ENCODE measurements around the gene RPE65. TPM values are rescaled to one million over a fixed set of nuclear protein-coding genes. Genes with fewer than 3 reads are reported as not detected.
"Not testable (repeated sequence)": the region's sequence is repeated elsewhere in the genome, so short reads cannot be mapped to it uniquely, and the experiment has no call there.

RPE65 gene
- total and polyA plus RNA-seq, 2 donors (not counting 1 experiment from before 2014, with no cell fraction given), result not detected

- not testable (repeated sequence) for H3K27me3 ChIP-seq (ENCODE audit: control insufficient read depth, insufficient read depth, low read length); H3K4me3 ChIP-seq (replicated peaks in 1 of 4; ENCODE audit: control extremely low read depth in 1 of 4, insufficient read depth in 1 of 4, low read depth in 3 of 4, low read length in 4 of 4); H3K9me3 ChIP-seq (ENCODE audit: control insufficient read depth, insufficient read depth, low read depth, low read length); H2AFZ ChIP-seq (ENCODE audit: low read length); DNase-seq (ENCODE audit: low read depth in 2 of 2); H3K79me2 ChIP-seq (ENCODE audit: control insufficient read depth, insufficient read depth, low read length); H4K20me1 ChIP-seq (ENCODE audit: control insufficient read depth, extremely low read depth, insufficient read depth, low read length); H3K9ac ChIP-seq (ENCODE audit: insufficient read depth, low read length); H3K36me3 ChIP-seq (ENCODE audit: control insufficient read depth, insufficient read depth, low read length)
- Histone ChIP-seq H3K27ac (ENCODE audit: insufficient read depth, low read length) (peak overlapping the region; percentile 36), H3K4me1 (ENCODE audit: control insufficient read depth, extremely low read depth, insufficient read depth, low read length) (peaks cover 13% of the 10 kb centered on the region), H3K4me2 (ENCODE audit: extremely low read depth, insufficient read depth, low read length) (peak overlapping the region; percentile 37)
These were observed 63.8 kb downstream of the RPE65 start for GRCh38 chr1:68385798-68386524.

DNA sequence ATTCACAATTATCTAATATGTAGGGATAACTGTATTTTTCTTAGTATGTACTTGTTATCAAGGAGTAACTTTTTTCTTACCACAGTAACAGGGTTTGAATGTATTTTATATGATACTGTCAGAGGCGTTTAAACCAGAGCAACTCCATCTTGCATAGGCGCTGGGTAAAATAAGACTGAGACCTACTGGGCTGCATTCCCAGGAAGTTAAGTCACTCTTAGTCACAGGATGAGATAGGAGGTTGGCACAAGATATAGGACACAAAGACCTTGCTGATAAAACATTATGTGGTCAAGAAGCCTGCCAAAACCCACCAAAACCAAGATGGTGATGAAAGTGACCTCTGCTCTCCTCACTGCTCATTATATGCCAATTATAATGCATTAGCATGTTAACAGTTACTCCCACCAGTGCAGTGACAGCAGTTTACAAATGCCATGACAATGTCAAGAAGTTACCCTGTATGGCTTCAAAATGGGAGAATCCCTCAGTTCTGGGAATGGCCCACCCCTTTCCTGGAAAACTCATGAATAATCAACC lies 64.8 kb downstream of the RPE65 start:
- Histone ChIP-seq H3K27me3 (ENCODE audit: control insufficient read depth, insufficient read depth, low read length) (no peaks in the 10 kb centered on the region), H3K9me3 (ENCODE audit: control insufficient read depth, insufficient read depth, low read depth, low read length) (no peaks in the 10 kb centered on the region), H3K27ac (ENCODE audit: insufficient read depth, low read length) (peak overlapping the region; percentile 78), H3K79me2 (ENCODE audit: control insufficient read depth, insufficient read depth, low read length) (no peaks in the 10 kb centered on the region), H3K4me1 (ENCODE audit: control insufficient read depth, extremely low read depth, insufficient read depth, low read length) (peaks cover 13% of the 10 kb centered on the region), H3K4me2 (ENCODE audit: extremely low read depth, insufficient read depth, low read length) (peak overlapping the region; percentile 25), H3K36me3 (ENCODE audit: control insufficient read depth, insufficient read depth, low read length) (no peaks in the 10 kb centered on the region), H3K9ac (ENCODE audit: insufficient read depth, low read length) (no peak overlapping the region), H3K4me3 (replicated peaks in 1 of 4; ENCODE audit: control extremely low read depth in 1 of 4, insufficient read depth in 1 of 4, low read depth in 3 of 4, low read length in 4 of 4) (no peak overlapping the region), H4K20me1 (ENCODE audit: control insufficient read depth, extremely low read depth, insufficient read depth, low read length) (no peaks in the 10 kb centered on the region), H2AFZ (ENCODE audit: low read length) (no peak overlapping the region)
- peak; percentile 80 to 98 for DNase-seq (ENCODE audit: low read depth in 2 of 2)
- TF ChIP-seq EZH2 (IDR thresholded peaks at IDR 0.05; ENCODE audit: low read length, missing control alignments), result no peak
- TF ChIP-seq, protein P1, sequence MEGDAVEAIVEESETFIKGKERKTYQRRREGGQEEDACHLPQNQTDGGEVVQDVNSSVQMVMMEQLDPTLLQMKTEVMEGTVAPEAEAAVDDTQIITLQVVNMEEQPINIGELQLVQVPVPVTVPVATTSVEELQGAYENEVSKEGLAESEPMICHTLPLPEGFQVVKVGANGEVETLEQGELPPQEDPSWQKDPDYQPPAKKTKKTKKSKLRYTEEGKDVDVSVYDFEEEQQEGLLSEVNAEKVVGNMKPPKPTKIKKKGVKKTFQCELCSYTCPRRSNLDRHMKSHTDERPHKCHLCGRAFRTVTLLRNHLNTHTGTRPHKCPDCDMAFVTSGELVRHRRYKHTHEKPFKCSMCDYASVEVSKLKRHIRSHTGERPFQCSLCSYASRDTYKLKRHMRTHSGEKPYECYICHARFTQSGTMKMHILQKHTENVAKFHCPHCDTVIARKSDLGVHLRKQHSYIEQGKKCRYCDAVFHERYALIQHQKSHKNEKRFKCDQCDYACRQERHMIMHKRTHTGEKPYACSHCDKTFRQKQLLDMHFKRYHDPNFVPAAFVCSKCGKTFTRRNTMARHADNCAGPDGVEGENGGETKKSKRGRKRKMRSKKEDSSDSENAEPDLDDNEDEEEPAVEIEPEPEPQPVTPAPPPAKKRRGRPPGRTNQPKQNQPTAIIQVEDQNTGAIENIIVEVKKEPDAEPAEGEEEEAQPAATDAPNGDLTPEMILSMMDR (conservative IDR thresholded peaks at IDR 0.05 in 1 of 2, IDR thresholded peaks at IDR 0.05 in 1 of 2; ENCODE audit: low read depth in 1 of 2, low read length in 2 of 2), result no peak

GRCh38 chr1:68384321-68384813 lies 65.4 kb downstream of the RPE65 start:
- no peaks in the 10 kb centered on the region for H3K9me3 ChIP-seq (ENCODE audit: control insufficient read depth, insufficient read depth, low read depth, low read length)
- no peaks in the 10 kb centered on the region for H3K79me2 ChIP-seq (ENCODE audit: control insufficient read depth, insufficient read depth, low read length)
- TF ChIP-seq EZH2 (IDR thresholded peaks at IDR 0.05; ENCODE audit: low read length, missing control alignments), result no peak
- TF ChIP-seq, protein P1 (conservative IDR thresholded peaks at IDR 0.05 in 1 of 2, IDR thresholded peaks at IDR 0.05 in 1 of 2; ENCODE audit: low read depth in 1 of 2, low read length in 2 of 2), result peak; percentile 37 to 58
- no peak overlapping the region for H3K4me3 ChIP-seq (replicated peaks in 1 of 4; ENCODE audit: control extremely low read depth in 1 of 4, insufficient read depth in 1 of 4, low read depth in 3 of 4, low read length in 4 of 4)
- no peak overlapping the region for H3K9ac ChIP-seq (ENCODE audit: insufficient read depth, low read length)
- H3K27me3 ChIP-seq (ENCODE audit: control insufficient read depth, insufficient read depth, low read length), result no peaks in the 10 kb centered on the region
- peak; percentile 99 to 100 for DNase-seq (ENCODE audit: low read depth in 2 of 2)
- H3K4me2 ChIP-seq (ENCODE audit: extremely low read depth, insufficient read depth, low read length), result peak overlapping the region; percentile 4
- no peaks in the 10 kb centered on the region for H4K20me1 ChIP-seq (ENCODE audit: control insufficient read depth, extremely low read depth, insufficient read depth, low read length)
- H3K27ac ChIP-seq (ENCODE audit: insufficient read depth, low read length), result peak overlapping the region; percentile 78
- H3K36me3 ChIP-seq (ENCODE audit: control insufficient read depth, insufficient read depth, low read length), result no peaks in the 10 kb centered on the region
- H2AFZ ChIP-seq (ENCODE audit: low read length), result no peak overlapping the region
- peaks cover 13% of the 10 kb centered on the region for H3K4me1 ChIP-seq (ENCODE audit: control insufficient read depth, extremely low read depth, insufficient read depth, low read length)

Data from fibroblast of lung (primary cell).